Hepatocyte (in vitro differentiated cells): ENCODE measurements around the gene POLR2E.

Experiments used
- EZH2 ChIP-seq: fragments of 200-600 bp; sonication (generic); IDR thresholded peaks from 2 replicates; pipeline ENCODE4 v1.6.1; 2016; ENCODE audit warnings: antibody characterized with exemption, mild to moderate bottlenecking, borderline replicate concordance
- TF ChIP-seq, protein P1 (sequence below): fragments of 200-600 bp; sonication (generic); IDR thresholded peaks from 2 replicates; pipeline ENCODE4 v1.5.1; 2016; ENCODE audit warnings: antibody characterized with exemption, mild to moderate bottlenecking; ENCODE audit not compliant: poor library complexity

- TF ChIP-seq, protein P1, sequence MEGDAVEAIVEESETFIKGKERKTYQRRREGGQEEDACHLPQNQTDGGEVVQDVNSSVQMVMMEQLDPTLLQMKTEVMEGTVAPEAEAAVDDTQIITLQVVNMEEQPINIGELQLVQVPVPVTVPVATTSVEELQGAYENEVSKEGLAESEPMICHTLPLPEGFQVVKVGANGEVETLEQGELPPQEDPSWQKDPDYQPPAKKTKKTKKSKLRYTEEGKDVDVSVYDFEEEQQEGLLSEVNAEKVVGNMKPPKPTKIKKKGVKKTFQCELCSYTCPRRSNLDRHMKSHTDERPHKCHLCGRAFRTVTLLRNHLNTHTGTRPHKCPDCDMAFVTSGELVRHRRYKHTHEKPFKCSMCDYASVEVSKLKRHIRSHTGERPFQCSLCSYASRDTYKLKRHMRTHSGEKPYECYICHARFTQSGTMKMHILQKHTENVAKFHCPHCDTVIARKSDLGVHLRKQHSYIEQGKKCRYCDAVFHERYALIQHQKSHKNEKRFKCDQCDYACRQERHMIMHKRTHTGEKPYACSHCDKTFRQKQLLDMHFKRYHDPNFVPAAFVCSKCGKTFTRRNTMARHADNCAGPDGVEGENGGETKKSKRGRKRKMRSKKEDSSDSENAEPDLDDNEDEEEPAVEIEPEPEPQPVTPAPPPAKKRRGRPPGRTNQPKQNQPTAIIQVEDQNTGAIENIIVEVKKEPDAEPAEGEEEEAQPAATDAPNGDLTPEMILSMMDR = no peak
- TF ChIP-seq EZH2 = no peak
Measured at GRCh38 chr19:1052349-1052975, 42.7 kb downstream of the POLR2E start.
